Measurements from ENCODE around the gene IL27RA. TPM values are rescaled to one million over a fixed set of nuclear protein-coding genes. Genes with fewer than 3 reads are reported as not detected.

Gene IL27RA
- polyA plus RNA-seq, 1 experiment: 6.6 TPM

- TF ChIP-seq, protein P1, sequence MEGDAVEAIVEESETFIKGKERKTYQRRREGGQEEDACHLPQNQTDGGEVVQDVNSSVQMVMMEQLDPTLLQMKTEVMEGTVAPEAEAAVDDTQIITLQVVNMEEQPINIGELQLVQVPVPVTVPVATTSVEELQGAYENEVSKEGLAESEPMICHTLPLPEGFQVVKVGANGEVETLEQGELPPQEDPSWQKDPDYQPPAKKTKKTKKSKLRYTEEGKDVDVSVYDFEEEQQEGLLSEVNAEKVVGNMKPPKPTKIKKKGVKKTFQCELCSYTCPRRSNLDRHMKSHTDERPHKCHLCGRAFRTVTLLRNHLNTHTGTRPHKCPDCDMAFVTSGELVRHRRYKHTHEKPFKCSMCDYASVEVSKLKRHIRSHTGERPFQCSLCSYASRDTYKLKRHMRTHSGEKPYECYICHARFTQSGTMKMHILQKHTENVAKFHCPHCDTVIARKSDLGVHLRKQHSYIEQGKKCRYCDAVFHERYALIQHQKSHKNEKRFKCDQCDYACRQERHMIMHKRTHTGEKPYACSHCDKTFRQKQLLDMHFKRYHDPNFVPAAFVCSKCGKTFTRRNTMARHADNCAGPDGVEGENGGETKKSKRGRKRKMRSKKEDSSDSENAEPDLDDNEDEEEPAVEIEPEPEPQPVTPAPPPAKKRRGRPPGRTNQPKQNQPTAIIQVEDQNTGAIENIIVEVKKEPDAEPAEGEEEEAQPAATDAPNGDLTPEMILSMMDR (IDR thresholded peaks at IDR 0.05; ENCODE audit: insufficient read depth, low read depth, low read length): no peak
- ChIA-PET POLR2A (no interaction called here), CTCF (interaction anchor here (1.3 to 8.7 kb wide), 5 partner anchors 9 to 53 kb away, joined by 4 to 115 read pairs (median 5); partner anchors contain the start of genes IL27RA and MISP3)
- no peaks in the 10 kb centered on the region for H3K36me3 ChIP-seq (ENCODE audit: control insufficient read depth, insufficient read depth, low read length)
- no peak for DNase-seq (ENCODE audit: low read depth)
- H3K4me3 ChIP-seq (ENCODE audit: low read depth, low read length): no peak within 1 kb of the TSS
- H3K27me3 ChIP-seq (ENCODE audit: control insufficient read depth, insufficient read depth, low read length): peaks cover 8% of the 10 kb centered on the region; the same call in 1 of the 2 replicates
Observed at GRCh38 chr19:14061751-14062557, 30.4 kb downstream of the IL27RA start, which contains the start of gene PALM3. Gene PALM3 (minus strand): TSS chr19:14062076. CDS start chr19:14061980, 96 bp downstream.

- Histone ChIP-seq H3K36me3 (ENCODE audit: control insufficient read depth, insufficient read depth, low read length) (no peaks in the 10 kb centered on the region), H3K27me3 (ENCODE audit: control insufficient read depth, insufficient read depth, low read length) (peaks cover 8% of the 10 kb centered on the region; the same call in 1 of the 2 replicates), H3K4me3 (ENCODE audit: low read depth, low read length) (no peak overlapping the region)
- DNase-seq (ENCODE audit: low read depth): no peak
- TF ChIP-seq, protein P1 (IDR thresholded peaks at IDR 0.05; ENCODE audit: insufficient read depth, low read depth, low read length): no peak
- ChIA-PET CTCF (interaction anchor here (1.3 to 8.7 kb wide), 3 partner anchors 9 to 31 kb away, joined by 4 to 115 read pairs (median 5); partner anchors contain the start of genes IL27RA and MISP3), POLR2A (no interaction called here)
Observed at GRCh38 chr19:14062558-14062855, 30.9 kb downstream of the IL27RA start.

DNA sequence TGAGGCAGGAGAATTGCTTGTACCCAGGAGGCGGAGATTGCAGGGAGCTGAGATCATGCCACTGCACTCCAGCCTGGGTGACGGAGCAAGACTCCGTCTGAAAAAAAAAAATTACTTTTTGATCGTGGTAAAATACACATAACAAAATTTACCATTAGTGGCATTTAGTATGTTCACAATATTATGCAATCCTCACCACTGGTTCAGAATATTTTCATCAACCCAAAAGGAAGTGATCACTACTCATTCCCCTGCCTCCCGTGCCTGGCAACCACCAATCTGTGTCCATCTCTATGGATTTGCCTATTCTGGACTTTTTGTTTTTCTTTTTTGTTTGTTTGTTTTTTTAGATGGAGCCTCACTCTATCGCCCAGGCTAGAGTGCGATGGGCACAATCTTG lies 31.5 kb downstream of the IL27RA start:
- no peaks in the 10 kb centered on the region for H3K36me3 ChIP-seq (ENCODE audit: control insufficient read depth, insufficient read depth, low read length)
- TF ChIP-seq, protein P1 (IDR thresholded peaks at IDR 0.05; ENCODE audit: insufficient read depth, low read depth, low read length): no peak
- H3K27me3 ChIP-seq (ENCODE audit: control insufficient read depth, insufficient read depth, low read length): peaks cover 8% of the 10 kb centered on the region; the same call in 1 of the 2 replicates
- ChIA-PET POLR2A (no interaction called here), CTCF (interaction anchor here (1.3 to 8.7 kb wide), 2 partner anchors 9 to 32 kb away, joined by 4 to 115 read pairs; partner anchors contain the start of genes IL27RA and MISP3)
- H3K4me3 ChIP-seq (ENCODE audit: low read depth, low read length): no peak overlapping the region
- no peak for DNase-seq (ENCODE audit: low read depth)

GRCh38 chr19:14066134-14066533 lies 34.6 kb downstream of the IL27RA start:
- DNase-seq (ENCODE audit: low read depth): no peak
- ChIA-PET CTCF (interaction anchor here (0.9 kb wide), 1 partner anchor 18 kb away, joined by 4 read pairs; no protein-coding TSS in a partner anchor), POLR2A (no interaction called here)
- Histone ChIP-seq H3K27me3 (ENCODE audit: control insufficient read depth, insufficient read depth, low read length) (no peaks in the 10 kb centered on the region), H3K36me3 (ENCODE audit: control insufficient read depth, insufficient read depth, low read length) (no peaks in the 10 kb centered on the region), H3K4me3 (ENCODE audit: low read depth, low read length) (no peak overlapping the region)
- TF ChIP-seq, protein P1 (IDR thresholded peaks at IDR 0.05; ENCODE audit: insufficient read depth, low read depth, low read length): no peak

DNA sequence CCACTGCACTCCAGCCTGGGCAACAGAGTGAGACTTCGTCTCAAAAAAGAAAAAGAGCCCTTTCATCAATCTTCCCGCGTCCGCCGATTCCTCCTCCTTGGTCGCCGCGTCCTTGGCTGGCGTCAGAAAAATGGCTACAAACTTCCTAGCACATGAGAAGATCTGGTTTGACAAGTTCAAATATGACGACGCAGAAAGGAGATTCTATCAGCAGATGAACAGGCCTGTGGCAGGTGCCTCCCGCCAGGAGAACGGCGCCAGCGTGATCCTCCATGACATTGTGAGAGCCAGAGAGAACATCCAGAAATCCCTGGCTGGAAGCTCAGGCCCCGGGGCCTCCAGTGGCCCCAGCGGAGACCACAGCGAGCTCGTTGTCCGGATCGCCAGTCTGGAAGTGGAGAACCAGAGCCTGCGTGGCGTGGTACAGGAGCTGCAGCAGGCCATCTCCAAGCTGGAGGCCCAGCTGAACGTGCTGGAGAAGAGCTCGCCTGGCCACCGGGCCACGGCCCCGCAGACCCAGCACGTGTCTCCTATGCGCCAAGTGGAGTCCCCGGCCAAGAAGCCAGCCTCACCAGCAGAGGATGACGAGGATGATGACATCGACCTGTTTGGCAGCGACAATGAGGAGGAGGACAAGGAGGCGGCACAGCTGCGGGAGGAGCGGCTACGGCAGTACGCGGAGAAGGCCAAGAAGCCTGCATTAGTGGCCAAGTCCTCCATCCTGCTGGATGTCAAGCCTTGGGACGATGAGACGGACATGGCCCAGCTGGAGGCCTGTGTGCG lies 38.9 kb downstream of the IL27RA start:
- Histone ChIP-seq H3K27me3 (ENCODE audit: control insufficient read depth, insufficient read depth, low read length) (no peaks in the 10 kb centered on the region), H3K36me3 (ENCODE audit: control insufficient read depth, insufficient read depth, low read length) (no peaks in the 10 kb centered on the region), H3K4me3 (ENCODE audit: low read depth, low read length) (no peak overlapping the region)
- ChIA-PET CTCF (interaction anchor here (0.6 to 6.0 kb wide), 11 partner anchors 11 to 274 kb away, joined by 3 to 115 read pairs (median 4); partner anchors contain the start of genes ASF1B, NANOS3 and PALM3), POLR2A (interaction anchor here (0.5 kb wide), 1 partner anchor 201 kb away, joined by 3 read pairs; no protein-coding TSS in a partner anchor)
- TF ChIP-seq, protein P1 (IDR thresholded peaks at IDR 0.05; ENCODE audit: insufficient read depth, low read depth, low read length): no peak
- DNase-seq (ENCODE audit: low read depth): no peak

All from BJ (cell line).